Left ventricle myocardium inferior (tissue), 1 donor: ENCODE results near the gene WDR27. TPM values are rescaled to one million over a fixed set of nuclear protein-coding genes. Genes with fewer than 3 reads are reported as not detected.

ENCODE experiments used
- DNase-seq: peaks from one replicate; pipeline ENCODE4 v3.0.0-alpha.2; 2020
- H3K27ac ChIP-seq: fragments of 200-600 bp; replicated peaks from 2 replicates; pipeline ENCODE4 v1.8.0; 2021
- H3K27me3 ChIP-seq: fragments of 200-600 bp; 2 replicates; pipeline ENCODE4 v1.8.0; 2021; ENCODE audit warnings: low read depth
- H3K36me3 ChIP-seq: fragments of 200-600 bp; 2 replicates; pipeline ENCODE4 v1.8.0; 2021
- H3K4me1 ChIP-seq: fragments of 200-600 bp; 2 replicates; pipeline ENCODE4 v1.8.0; 2021
- H3K4me3 ChIP-seq: fragments of 200-600 bp; 2 replicates; pipeline ENCODE4 v1.8.0; 2021; ENCODE audit warnings: mild to moderate bottlenecking, moderate library complexity
- H3K9me3 ChIP-seq: fragments of 200-600 bp; replicated peaks from 2 replicates; pipeline ENCODE4 v1.8.0; 2021
- intact Hi-C: fragments of 100-400 bp; cut with micrococcal nuclease; formaldehyde crosslinking; loops from one replicate; pipeline ENCODE4 v1.11.0; 2022
- total RNA-seq: library from RNA; stranded (reverse); fragmentation: NEBNext Ultra II Directional; extraction: Animal tissue kit (Norgen Biotek cat#: 25700); gene quantifications from one replicate; pipeline ENCODE4 v1.2.1, GENCODE V29; 2021
- TF ChIP-seq, protein P1 (sequence below): fragments of 200-600 bp; IDR thresholded peaks from 2 replicates; pipeline ENCODE4 v1.8.0; 2021; ENCODE audit warnings: antibody characterized with exemption, mild to moderate bottlenecking, borderline replicate concordance
- donor health status: DM: no; HTN: yes; CAD: no; lungs with severe emphysema.

WDR27 gene
- total RNA-seq, 1 donor from 2014 or later, result 9.1 TPM

DNA sequence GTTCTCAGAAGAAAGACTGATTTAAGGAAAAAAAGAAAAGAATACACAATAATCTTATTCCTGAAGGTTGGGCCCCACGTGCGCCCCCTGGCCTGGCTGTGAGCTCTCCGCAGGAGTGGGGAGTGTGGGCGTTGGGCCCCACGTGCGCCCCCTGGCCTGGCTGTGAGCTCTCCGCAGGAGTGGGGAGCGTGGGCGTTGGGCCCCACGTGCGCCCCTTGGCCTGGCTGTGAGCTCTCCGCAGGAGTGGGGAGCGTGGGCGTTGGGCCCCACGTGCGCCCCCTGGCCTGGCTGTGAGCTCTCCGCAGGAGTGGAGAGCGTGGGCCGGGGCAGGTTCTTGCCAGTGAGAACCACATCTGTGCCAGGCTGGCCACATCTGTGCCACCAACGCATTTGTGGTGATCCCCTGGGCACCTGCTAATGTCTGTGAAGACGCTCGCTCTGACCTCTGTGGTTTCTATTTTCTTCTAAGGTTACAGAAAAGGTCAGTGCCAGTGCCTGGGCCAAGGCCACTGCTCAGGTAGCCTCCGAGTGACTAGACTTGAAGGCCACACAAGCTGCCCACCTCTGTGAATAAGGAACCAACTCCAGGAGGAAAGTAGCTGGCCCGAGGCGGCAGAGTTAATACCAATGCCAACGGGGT lies 41.0 kb downstream of the WDR27 start:
- intact Hi-C loops, result no loop called here

DNA sequence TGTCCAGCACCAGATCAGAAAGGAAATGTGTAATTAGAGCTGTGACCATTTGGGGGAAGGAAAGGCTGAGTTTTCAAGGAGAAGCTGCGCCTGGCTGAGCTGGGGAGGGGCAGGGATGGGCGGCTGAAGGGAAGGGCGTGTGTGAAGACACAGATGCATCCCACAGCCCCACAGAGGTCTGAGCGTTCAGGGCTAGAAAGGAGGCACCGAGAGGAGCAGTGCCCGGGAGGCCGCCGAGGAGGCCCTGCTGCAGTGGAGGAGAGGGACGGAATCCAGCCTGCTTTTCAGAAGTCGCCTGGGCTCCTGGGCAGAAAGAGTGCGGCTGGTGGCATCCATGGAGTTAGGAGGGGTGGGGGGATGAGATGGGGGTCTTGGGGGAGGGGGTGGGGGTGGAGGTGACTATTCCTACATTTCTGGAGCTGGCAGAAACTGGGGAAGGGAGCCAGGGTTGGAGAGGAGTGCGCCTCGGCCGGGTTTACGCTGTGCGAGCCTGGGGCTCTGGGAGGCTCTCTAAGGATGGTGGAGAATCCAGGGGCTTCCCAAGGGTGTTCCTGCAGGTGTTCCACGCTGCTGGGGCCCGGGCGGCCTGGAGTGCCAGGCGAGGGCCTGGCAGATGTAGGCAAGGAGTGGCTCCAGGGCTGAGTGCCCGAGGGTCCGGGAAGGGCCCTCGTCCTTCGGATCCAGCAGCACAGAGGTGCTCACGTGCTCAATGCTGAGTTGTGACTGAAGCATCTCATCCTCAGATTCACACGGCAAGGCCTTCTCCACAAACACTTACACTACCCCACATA lies 41.8 kb downstream of the WDR27 start:
- TF ChIP-seq, protein P1, sequence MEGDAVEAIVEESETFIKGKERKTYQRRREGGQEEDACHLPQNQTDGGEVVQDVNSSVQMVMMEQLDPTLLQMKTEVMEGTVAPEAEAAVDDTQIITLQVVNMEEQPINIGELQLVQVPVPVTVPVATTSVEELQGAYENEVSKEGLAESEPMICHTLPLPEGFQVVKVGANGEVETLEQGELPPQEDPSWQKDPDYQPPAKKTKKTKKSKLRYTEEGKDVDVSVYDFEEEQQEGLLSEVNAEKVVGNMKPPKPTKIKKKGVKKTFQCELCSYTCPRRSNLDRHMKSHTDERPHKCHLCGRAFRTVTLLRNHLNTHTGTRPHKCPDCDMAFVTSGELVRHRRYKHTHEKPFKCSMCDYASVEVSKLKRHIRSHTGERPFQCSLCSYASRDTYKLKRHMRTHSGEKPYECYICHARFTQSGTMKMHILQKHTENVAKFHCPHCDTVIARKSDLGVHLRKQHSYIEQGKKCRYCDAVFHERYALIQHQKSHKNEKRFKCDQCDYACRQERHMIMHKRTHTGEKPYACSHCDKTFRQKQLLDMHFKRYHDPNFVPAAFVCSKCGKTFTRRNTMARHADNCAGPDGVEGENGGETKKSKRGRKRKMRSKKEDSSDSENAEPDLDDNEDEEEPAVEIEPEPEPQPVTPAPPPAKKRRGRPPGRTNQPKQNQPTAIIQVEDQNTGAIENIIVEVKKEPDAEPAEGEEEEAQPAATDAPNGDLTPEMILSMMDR, result no peak
- intact Hi-C loops, result no loop called here
- Histone ChIP-seq H3K4me1 (peaks cover 8% of the 10 kb centered on the region), H3K4me3 (no peak overlapping the region), H3K36me3 (peaks cover 31% of the 10 kb centered on the region), H3K27me3 (no peaks in the 10 kb centered on the region), H3K27ac (no peak overlapping the region), H3K9me3 (no peaks in the 10 kb centered on the region)
- DNase-seq, result no peak

More for the DNA sequence above, 41.0 kb downstream of the WDR27 start:
- H3K36me3 ChIP-seq, result peaks cover 39% of the 10 kb centered on the region
- no peaks in the 10 kb centered on the region for H3K4me1 ChIP-seq
- TF ChIP-seq, protein P1, result no peak
- DNase-seq, result no peak
- H3K4me3 ChIP-seq, result no peak overlapping the region
- H3K27me3 ChIP-seq, result no peaks in the 10 kb centered on the region
- H3K27ac ChIP-seq, result no peak overlapping the region
- no peaks in the 10 kb centered on the region for H3K9me3 ChIP-seq

DNA sequence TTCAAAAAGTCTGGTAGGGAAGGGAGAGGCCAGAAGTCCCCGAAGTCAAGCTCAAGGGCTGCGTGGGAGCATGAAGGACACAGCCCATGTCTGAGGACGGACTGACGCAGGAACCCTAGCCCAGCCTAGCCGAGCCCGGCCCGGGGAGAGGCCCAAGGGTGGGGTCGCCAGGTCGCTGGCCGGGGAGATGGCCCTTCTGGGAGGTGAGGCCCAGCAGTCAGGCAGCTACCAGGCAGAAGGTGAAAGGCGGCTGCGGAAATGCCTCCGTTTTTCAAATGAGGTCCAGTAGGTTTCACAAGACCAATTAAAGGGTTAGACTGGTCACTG lies 44.6 kb downstream of the WDR27 start:
- Histone ChIP-seq H3K4me3 (no peak overlapping the region), H3K9me3 (no peaks in the 10 kb centered on the region), H3K27me3 (no peaks in the 10 kb centered on the region), H3K36me3 (peaks cover 15% of the 10 kb centered on the region), H3K4me1 (peaks cover 8% of the 10 kb centered on the region), H3K27ac (no peak overlapping the region)
- TF ChIP-seq, protein P1, result no peak
- DNase-seq, result no peak
- intact Hi-C loops, result no loop called here

DNA sequence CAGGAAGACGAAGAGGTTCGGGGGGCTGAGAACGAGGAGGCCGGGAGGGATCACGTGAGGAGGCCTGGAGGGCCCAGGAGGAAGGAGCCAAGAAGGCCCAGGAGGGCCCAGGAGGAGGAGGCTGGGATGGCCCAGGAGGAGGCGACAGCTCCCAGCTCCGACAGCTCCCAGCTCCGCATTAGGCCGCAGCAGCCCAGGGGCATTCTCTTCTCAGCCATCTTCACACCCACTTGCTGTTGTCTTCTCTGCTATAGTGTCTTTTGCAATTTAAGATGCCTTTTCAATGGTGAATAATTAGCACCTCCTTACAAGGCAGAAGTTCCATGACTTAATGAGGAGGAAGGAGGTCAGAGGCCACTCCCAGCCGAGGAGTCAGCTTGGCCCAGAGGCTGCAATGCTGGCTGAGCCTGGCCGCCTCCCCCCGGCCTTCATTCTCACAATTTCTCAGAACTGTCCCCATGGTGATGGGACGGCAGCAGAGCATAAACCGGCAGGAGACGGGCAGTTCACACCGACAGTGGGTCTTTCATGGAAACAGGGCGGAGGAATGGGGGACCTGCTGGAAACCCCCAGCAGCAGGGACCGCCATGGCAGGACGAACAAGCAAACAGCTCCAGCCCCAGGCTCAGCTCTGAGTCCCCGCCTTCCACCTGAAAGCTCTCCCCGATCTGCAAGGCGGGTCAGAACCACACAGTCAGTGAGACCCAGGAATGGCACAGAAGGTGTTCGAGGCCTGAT lies 45.1 kb downstream of the WDR27 start:
- DNase-seq, result no peak
- no peaks in the 10 kb centered on the region for H3K9me3 ChIP-seq
- TF ChIP-seq, protein P1, result no peak
- H3K27ac ChIP-seq, result no peak overlapping the region
- no peaks in the 10 kb centered on the region for H3K27me3 ChIP-seq
- no peak overlapping the region for H3K4me3 ChIP-seq
- intact Hi-C loops, result no loop called here
- H3K36me3 ChIP-seq, result peaks cover 15% of the 10 kb centered on the region
- H3K4me1 ChIP-seq, result peaks cover 8% of the 10 kb centered on the region

DNA sequence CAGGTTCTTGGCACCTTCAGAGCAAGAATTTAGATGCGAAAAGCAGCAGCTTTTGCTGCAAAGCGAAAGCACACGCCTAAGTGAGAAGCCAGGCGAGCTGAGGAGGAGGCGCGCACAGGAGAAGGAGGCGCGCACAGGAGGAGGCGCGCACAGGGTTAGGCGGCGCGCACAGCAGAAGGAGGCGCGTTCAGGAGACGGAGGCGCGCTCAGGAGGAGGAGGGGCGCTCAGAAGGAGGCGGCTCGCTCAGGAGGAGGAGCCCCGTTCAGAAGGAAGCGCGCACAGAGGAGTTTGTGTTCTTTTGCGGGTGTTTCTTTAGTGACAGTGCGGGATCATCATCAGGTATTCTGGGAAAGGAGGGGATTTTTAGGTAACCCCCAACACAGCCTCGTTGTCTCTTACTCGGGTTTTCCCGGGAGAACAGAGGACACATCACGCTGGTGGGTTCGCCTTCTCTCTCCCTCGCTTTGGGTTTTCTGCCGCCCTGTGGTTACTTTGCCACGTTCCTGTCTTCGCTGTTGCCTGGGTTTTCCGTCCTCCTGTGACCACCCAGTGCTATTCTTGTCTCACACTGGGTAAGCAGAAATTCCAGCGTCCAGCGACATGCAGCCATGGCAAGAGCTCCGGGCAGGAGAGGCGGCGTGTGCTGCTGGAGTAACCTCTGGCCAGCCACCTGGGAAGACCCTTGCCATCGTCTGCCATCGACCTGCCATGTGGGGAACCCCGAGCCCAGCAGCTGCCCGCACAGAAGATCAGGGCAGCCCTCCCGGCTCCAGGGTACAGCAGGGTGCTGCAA lies 47.0 kb downstream of the WDR27 start:
- H3K4me3 ChIP-seq, result peak overlapping the region; percentile 68
- H3K4me1 ChIP-seq, result peaks cover 8% of the 10 kb centered on the region
- peak overlapping the region; percentile 79 for H3K27ac ChIP-seq
- intact Hi-C loops, result no loop called here
- no peaks in the 10 kb centered on the region for H3K27me3 ChIP-seq
- peaks cover 10% of the 10 kb centered on the region for H3K36me3 ChIP-seq
- DNase-seq, result peak; percentile 66
- TF ChIP-seq, protein P1, result peak; percentile 27
- no peaks in the 10 kb centered on the region for H3K9me3 ChIP-seq
